Measurements from ENCODE around the gene KNSTRN.
A peak's percentile ranks its signal among the peaks of the same experiment; 100 is the strongest.

KNSTRN gene

DNA sequence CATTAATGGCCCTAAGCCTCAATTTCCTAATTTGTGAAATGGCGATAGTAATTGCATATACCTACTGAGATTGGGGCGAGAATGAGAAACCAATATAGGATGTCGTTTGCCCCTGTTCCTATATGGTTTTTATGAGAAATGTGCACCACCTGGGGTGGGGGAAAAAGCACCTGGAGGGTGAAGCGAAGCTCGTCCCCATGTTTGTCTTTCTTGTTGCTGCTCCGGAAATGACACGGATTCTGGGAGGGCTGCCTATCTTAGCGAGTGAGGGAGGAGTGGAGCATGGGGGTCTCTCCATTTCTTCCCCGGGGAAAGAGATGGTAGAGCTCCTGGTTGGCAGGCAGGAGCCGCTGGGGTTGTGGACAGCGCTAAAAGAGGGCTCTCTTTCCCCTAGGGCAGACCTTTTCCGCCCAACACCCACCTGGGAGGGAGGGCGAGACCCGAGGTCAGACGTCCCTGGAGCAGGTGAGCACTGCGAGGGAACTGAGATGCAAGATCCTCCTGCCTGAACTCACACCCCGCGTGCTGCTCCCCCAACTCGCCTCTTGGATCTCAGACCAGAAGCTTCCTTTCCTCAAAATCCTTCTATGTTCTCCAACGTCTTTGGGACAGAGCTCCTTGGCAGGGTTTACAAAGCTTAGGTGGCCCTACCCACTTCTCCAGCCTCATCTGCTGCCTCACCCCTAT, 52.6 kb downstream of the KNSTRN start:
- DNase-seq (ENCODE audit: low spot score): no peak

DNA sequence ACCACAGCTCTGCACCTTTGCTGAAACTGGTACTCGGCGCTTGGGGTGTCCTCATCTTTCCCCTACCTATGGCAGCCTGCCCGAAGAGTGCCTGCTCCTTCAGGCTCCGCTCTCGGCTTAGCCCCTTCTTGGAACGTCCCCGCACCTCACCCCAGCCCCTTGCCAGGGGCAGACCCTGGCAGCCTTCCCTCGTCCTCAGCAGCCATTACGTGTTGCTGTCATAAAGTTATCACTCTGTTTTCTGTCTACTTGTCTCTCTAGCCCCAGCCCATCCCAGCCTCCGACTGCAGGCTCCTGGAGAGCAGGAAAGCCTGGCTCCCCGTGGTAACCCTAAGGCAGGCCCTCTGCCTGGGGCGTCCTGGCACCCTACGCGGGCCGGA, 53.2 kb downstream of the KNSTRN start:
- no peak for DNase-seq (ENCODE audit: low spot score)

DNA sequence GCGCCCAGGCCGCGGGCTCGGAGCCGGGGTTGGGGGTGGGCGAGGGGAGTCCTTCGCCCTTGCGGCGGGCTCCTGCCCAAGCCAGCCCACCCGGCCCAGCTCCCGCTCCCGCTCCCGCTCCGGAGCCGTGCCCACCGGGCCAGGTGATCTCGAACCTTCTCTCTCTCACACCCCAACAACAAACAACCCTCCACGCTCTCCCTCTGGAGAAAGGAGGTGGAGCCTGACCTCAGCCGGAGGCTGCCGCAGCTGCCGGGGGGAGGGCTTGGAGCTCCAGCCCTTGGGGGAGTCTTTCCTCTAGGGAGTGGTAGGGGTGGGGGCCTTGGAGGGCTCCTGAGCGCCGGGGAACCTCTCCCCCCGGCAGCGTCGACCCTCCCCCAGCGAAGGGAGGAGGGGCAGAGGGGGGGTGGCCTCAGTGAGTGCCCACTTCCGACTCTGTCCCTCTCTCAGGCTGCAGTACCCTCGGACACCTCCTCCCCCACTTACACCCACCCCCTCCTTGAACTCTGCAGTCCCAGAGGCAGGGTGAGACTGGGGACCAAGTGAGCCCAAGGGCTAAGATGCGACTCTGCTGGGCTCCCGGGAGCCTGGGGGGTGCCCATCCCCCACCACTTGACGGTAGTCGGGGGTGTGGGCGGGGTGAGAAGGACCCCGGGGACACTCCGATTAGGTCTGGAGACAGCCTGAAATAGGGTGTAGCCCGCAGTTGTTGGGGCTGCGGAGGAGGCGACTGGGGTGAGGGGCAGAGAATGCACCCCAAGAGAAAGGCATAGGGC, 53.8 kb downstream of the KNSTRN start:
- peak; percentile 61 for DNase-seq (ENCODE audit: low spot score)

DNA sequence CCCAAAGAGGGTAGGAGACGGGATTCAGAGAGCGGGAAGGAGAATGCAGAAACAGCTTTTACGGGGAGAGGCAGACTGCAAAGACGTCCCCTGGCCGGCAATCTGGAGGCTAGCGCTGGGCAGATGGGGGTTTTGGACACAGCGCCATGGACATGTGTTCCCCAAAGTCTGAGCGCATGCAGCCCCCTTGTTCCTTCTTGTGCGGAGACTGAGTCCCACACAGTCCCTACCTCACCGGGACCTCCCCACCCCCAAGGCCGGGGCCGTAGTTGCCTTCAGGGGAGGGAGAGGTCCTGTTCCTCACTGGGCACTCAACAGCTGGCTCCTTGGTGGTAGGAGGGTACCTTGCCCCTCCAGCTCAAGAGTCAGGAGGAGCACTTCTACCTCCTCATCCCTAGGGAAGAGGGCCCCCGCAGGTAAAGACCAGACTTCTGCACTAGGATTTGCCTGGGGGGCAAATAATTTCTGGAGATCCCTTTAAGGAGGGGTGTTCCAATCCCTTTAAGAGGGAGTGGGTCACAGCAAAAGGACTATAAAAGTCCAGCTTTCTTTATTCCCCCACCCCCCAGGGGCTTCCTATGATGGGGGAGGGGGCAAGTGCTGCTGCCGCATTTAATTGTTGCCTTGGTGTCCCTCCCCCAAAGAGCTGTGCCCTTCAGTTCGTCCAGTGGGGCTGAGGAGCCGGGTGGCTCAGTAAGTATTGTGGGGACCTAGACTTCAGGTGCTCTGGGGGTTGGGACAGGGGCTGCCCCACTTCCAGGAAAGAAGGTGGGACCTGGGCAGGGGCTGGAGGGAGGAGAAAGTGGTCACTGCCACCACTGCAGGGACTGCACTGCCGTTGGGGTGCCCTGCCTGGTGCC, 54.6 kb downstream of the KNSTRN start:
- DNase-seq (ENCODE audit: low spot score): no peak

DNA sequence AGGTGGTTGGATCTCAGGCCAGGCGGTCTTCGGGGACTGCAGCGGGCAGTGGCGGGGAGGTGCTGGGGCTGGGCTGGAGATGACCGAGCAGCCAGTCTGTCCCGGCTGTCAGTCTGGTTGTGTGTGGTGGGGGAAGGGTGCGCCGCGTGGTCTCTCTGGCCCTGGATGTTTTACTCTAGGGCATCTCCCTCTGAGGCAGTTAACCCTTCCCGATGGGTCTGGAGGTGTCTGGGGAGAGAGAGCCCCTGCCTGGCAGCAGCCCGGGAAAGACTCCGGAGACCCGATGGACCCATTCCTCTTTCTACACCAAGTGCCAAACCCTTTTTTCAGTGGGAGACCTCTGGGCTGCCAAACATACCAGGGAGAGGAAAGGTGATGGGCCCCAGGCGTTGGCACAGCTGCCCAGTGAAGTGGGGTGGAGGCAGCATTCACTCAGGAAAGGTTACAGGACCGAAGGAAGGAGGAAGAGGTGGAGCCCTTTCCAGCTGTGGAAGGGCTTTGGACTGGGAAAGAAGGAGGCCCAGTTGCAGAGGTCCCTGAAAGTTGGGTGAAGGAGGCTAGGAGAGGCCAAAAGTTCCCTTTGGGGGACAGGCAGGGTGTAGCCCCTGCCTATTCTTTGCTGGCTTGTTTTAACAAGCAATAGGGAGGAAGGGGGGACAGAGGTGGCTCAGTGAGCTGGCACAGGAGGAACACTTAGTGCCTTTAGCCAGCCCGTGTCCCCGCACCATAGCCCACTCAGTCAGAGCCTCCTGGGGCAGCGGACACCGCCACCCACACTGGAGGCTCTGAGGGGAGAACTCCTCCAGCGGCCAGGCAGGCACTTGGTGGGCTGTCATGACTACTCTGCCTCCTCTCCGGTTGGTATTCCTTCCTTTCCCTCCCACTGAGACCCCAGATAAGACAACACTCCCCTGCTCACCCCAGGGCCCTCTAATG, 55.5 kb downstream of the KNSTRN start:
- no peak for DNase-seq (ENCODE audit: low spot score)

DNA sequence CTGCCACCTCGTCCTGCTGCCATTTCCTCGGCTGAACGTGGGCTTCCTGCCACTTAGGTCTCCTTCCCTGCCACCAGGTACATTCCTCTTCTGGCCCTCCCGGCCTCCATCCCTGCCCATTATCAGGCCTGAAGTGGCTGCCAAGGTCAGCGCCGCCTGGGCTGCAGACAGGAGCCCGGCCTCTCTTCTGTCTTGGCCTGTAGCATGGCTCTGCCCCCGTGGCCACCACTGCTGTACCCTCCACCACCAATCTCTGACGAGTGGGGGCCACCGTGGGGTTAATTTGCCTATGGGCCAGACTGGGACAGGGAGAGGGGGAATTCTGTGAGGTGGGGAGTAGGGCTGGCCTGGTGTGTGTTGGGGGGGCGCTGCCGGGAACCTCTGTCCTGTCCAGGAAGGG, 56.2 kb downstream of the KNSTRN start:
- no peak for DNase-seq (ENCODE audit: low spot score)

DNA sequence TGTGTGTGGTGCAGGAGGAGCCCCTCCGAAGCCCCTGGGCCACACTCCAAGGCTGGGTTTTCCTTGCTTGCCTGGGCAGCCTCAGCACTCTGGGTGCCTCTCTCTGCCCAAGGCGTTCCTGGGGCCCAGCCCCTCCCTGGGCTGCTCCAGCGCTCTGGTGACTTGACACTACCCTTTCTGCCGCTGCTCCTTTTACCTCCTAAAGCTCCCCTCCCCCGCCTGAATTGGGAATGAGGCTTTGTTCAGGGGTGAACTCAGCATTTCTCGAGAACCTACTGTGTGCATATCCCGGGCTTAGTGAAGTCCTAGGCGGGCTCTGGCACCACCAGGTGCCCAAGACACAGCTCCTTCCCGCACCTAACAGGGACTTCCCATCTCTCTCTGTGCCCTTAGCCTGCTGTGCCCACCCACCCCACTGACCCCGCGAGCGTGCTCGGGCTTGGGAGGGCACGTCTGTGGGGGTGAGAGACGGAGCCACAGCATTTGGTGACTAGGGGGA, 57.0 kb downstream of the KNSTRN start:
- DNase-seq (ENCODE audit: low spot score): no peak

DNA sequence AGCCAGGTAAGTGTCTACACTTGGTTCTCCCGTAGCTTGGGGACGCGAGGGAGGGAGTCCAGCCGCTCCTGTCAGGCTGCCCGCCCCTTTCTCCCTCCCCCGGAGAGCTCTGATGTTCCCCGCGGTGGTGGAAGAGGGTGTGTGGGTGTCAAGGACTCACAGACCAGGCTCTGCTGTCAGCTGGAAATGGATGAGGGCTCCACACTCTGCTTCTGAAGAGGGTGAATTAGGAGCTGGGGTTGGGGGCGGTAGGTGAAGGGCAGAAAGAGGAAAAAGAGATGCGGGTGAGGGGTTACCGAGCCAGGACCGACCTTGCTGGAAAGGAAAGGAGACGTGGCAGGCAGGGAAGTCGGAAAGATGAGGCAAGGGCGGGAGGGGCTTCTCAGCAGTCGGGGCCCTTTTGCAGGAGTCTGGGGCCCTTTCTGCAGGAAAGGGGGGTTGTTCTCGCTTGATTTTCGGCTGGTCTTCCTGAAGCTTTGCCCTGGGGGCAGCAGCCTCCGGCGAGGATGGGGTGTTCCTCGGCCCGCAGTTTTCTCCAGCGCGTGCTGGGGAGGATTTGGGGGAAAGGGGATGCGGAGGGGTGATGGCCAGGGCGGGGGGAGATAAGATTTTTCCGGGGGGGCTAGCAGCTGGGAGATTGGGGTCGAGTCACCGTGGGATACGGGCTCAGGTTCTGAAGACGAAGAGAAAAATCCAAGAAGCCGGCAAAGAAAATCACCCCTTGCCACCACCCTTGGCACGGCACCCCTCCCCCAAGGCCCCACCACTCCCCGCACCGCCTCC, 57.6 kb downstream of the KNSTRN start:
- peak; percentile 67 for DNase-seq (ENCODE audit: low spot score)

DNA sequence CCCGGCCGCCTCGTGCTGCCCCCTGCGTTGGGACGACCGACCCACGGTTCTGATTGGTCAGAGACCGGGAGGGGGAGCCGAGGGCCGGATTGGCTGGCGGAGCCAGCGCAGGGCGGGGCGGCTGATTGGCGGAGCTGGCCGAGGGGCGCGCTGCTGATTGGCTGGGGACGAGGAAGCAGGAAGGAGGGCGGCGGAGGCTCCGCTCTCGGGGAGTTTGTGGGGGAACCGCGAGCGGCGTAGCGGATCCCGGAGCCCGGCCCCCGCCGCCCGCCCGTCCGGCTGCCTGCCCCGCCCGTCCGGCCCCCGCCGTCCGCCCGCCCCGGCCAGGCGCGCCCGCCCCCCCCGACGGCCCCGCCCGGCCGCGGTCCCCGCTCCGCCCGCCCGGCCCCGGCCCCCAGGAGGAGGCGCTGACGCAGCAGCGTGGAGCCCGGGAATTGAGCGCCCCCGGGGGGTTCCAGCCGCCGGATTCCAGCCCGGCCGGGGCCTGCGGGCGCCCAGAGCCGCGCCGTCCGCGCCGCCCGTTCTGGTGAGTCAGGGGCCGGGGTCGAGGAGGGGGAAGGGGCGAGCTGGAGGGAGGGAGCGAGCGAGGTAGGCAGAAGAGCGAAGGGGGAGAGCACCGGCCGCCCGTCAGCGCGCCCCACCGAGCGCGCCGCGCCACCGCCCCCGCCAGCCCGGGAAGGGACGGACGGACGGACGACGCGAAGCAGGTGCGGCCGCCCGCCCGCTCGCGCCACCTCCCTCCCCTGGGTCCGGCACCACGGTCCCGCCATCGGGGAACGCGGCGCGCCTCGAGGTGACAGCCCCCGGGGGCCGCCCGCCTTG, 58.4 kb downstream of the KNSTRN start, which contains the start of gene BAHD1:
BAHD1 (plus strand) TSS at position 211 of the 822 bp plus-strand sequence. CDS start 17,512 bp downstream, outside the sequence.
- peak; percentile 100 for DNase-seq (ENCODE audit: low spot score)

DNA sequence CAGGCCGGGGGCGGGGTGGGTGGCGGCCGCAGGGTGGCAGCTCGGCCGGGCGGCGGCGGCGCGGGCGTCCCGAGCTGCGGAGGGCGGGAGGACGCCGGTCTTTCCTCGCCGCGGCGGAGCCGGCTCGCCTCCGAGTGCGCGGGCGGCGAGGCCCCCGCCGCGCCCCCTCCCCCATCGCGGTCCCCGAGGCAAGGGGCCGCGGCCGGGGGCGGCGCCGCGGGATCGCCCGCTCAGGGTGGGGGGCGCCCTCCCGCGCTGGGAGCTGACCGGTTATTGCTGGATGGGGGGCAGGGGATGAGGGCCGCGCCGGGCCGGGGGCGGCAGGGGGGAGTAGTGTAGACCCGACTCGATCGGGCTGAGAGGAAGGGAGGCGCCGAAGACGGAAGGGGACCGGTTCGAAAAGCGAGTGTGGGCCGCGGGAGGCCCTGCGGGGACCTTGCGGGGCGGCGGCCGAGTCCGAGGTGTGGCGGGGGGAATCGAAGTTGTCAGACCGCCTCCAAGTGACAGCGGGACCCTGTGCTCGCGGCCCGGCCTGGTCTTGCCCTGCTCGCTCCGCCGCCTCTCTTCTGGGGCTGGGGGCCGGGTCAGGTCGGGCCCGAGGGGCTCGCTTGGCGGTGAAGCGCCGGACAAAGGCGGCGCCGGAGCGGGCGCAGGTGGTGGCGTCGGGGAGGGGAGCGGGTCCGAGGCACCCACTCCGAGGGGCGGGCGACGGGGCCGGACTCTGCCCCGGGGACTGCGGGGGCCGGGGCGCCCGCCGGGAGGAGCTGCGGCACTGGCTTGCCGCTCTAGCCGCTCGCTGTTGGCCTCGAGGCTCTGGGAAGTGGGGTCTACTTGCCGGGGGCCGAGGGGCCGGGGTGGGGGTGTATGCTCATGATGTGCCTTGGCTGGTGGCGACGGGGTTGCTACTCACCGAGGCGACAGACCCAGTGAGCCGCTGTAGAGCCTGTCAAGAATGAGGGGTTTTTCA, 59.3 kb downstream of the KNSTRN start:
- DNase-seq (ENCODE audit: low spot score): no peak

DNA sequence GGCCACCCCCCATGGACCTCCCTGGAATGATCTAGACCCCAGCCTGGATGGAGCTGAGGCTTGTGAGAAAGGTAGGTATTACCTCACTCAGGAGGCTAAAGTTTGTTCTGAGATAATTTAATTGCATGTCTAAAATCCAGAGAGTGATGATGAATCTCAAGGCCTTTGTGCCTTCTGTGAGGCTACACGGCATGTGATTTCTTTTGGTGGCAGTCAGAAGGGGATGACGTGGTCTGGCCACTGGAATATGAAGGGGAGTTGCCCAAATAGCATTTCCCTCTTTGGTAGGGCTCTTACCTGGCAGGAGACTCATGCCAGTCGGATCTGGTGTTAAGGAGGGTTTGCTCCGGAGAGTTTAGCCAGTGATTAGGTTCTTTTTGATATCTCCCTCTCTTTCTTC, 60.7 kb downstream of the KNSTRN start:
- no peak for DNase-seq (ENCODE audit: low spot score)

DNA sequence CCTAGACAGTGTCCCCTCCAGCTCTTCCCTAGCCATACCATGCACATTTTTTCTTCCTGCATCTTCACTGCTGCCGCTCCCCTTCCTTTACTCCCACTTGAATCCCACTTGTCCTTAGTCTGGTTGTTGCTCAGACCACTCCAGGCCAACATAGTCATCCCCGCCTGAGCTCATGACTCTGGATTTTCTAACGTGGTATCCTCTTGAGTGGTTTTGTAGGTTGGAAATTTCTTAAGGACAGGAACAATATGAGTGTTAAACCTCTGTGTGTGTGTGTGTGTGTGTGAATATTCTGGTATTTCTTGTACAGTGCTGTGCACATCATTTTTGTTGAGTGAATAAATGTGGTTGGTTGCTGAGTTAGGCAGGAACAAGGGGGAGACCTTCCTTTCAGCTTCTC, 61.3 kb downstream of the KNSTRN start:
- no peak for DNase-seq (ENCODE audit: low spot score)

All from AG08396 (cell line).